Aorta (tissue), 5 donors: Measurements from ENCODE around the gene PCNX1. TPM values are rescaled to one million over a fixed set of nuclear protein-coding genes. Genes with fewer than 3 reads are reported as not detected.
"Not testable (repeated sequence)": the region's sequence is repeated elsewhere in the genome, so short reads cannot be mapped to it uniquely, and the experiment has no call there.

ENCODE experiments used
- ATAC-seq: fragments of 200-7000 bp; cut with Tn5 transposase; one replicate; pipeline ENCODE4 v1.9.1; 2022; ENCODE audit warnings: moderate library complexity; ENCODE audit not compliant: low FRiP score
- DNase-seq, 2 donors: peaks; one replicate each; pipeline ENCODE4 v3.0.0-alpha.2; 2020
- H3K27ac ChIP-seq, 2 donors: one replicate each; pipeline ENCODE4 v1.5.1; 2013; ENCODE audit warnings: low read length in 2 of 2, mild to moderate bottlenecking in 2 of 2, moderate library complexity in 2 of 2, control low read depth in 1 of 2, inconsistent platforms in 1 of 2, low read depth in 1 of 2
- H3K27me3 ChIP-seq, 2 donors: one replicate each; pipeline ENCODE4 v1.6.1; 2013; ENCODE audit warnings: control low read depth in 1 of 2, low read length in 1 of 2, mild to moderate bottlenecking in 1 of 2, moderate library complexity in 1 of 2; ENCODE audit not compliant: insufficient read depth in 2 of 2, control insufficient read depth in 1 of 2
- H3K36me3 ChIP-seq, 2 donors: one replicate each; pipeline ENCODE4 v1.6.1; 2013; ENCODE audit warnings: control low read depth in 1 of 2, low read length in 1 of 2, mild to moderate bottlenecking in 1 of 2; ENCODE audit not compliant: insufficient read depth in 2 of 2, control insufficient read depth in 1 of 2
- H3K4me1 ChIP-seq, 2 donors: one replicate each; pipeline ENCODE4 v1.6.1; 2013; ENCODE audit warnings: low read length in 2 of 2, control low read depth in 1 of 2, mild to moderate bottlenecking in 1 of 2, moderate library complexity in 1 of 2; ENCODE audit not compliant: insufficient read depth in 2 of 2, control insufficient read depth in 1 of 2
- H3K4me3 ChIP-seq, 2 donors: one replicate each; pipeline ENCODE4 v1.5.1; 2013; ENCODE audit warnings: low read length in 2 of 2, control low read depth in 1 of 2, mild to moderate bottlenecking in 1 of 2
- H3K9me3 ChIP-seq: one replicate; pipeline ENCODE4 v1.6.1; 2013; ENCODE audit warnings: mild to moderate bottlenecking, low read length; ENCODE audit not compliant: control insufficient read depth
- WGBS, 2 donors: extraction: QIAGEN DNeasy Blood & Tissue Kit; methylation state at CpG; one replicate each; pipeline ENCODE4 v1.1.7; 2013; 5-methylcytosine and 5-hydroxymethylcytosine counted together
- intact Hi-C, 2 donors: fragments of 100-400 bp; cut with DNase I; formaldehyde crosslinking; loops; one replicate each; pipeline versions ENCODE4 v1.14.2 to v1.15.0; 2022
- polyA plus RNA-seq, 2 donors: library from polyadenylated mRNA; stranded (reverse); fragments of 200-250 nt; gene quantifications; one replicate each; pipeline ENCODE4 v1.2.3, GENCODE V29; 2013
- total RNA-seq, 2 donors: library from RNA; stranded (reverse); fragmentation: NEBNext Ultra II Directional; extraction: Animal tissue kit (Norgen Biotek cat#: 25700); gene quantifications; one replicate each; pipeline ENCODE4 v1.2.1, GENCODE V29; 2021
- donor health status: healthy with polysubstance abuse.
- donor health status: Bipolar disorder and iron deficiency.
- donor health status: DM: no; HTN: no; CAD: no.
- donor health status: DM: no; HTN: no; CAD: no.
- donor health status: DM: yes; HTN: yes; CAD: no.

Gene PCNX1
- total and polyA plus RNA-seq, 4 donors, result 3.4 to 96.4 (median 40.4) TPM

DNA sequence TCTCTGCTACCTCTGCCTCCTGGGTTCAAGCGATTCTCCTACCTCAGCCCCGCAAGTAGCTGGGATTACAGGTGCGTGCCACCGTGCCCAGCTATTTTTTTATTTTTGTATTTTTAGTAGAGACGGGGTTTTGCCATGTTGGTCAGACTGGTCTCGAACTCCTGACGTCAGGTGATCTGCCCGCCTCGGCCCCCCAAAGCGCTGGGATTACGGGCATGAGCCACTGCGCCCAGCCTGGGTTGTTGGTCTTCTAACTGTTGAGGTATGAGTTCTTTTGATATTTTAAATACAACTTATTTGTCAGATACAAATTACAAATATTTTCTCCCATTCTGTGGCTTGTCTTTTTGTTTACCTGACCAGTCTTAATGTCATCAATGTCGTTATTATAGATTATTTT lies 95.9 kb downstream of the PCNX1 start:
- ATAC-seq, result no peak
- H3K9me3 ChIP-seq, result no peaks in the 10 kb centered on the region
- 96 to 97% methylated on average over 13 of the region's 13 CpGs for WGBS, 2 donors
- H3K4me1 ChIP-seq, result peaks cover 0 to 2% of the 10 kb centered on the region in 2 donors
- H3K4me3 ChIP-seq, result no peak overlapping the region
- H3K27me3 ChIP-seq, result no peaks in the 10 kb centered on the region
- H3K36me3 ChIP-seq, result peaks cover 1 to 3% of the 10 kb centered on the region in 2 donors
- DNase-seq, result no peak
- intact Hi-C loops, result no loop called here
- H3K27ac ChIP-seq, result no peak overlapping the region

GRCh38 chr14:71004481-71004880 lies 97.2 kb downstream of the PCNX1 start:
- DNase-seq, result no peak
- Histone ChIP-seq H3K4me3 (no peak overlapping the region), H3K9me3 (no peaks in the 10 kb centered on the region), H3K36me3 (peaks cover 1 to 3% of the 10 kb centered on the region in 2 donors), H3K27ac (no peak overlapping the region), H3K4me1 (peaks cover 0 to 2% of the 10 kb centered on the region in 2 donors), H3K27me3 (no peaks in the 10 kb centered on the region)
- no peak for ATAC-seq
- intact Hi-C loops, result no loop called here
- 93 to 95% methylated on average over 2 of the region's 2 CpGs for WGBS, 2 donors

- no peak overlapping the region for H3K4me3 ChIP-seq
- H3K9me3 ChIP-seq, result no peaks in the 10 kb centered on the region
- peaks cover 0 to 2% of the 10 kb centered on the region in 2 donors for H3K4me1 ChIP-seq
- DNase-seq (no peak), ATAC-seq (no peak)
- no peak overlapping the region for H3K27ac ChIP-seq
- intact Hi-C loops, result no loop called here
- H3K36me3 ChIP-seq, result peaks cover 1 to 3% of the 10 kb centered on the region in 2 donors
- no peaks in the 10 kb centered on the region for H3K27me3 ChIP-seq
- WGBS, 2 donors, result 96 to 97% methylated on average over 4 of the region's 4 CpGs
Measured at GRCh38 chr14:71005076-71005475, 97.8 kb downstream of the PCNX1 start.

GRCh38 chr14:71006200-71006563 lies 98.9 kb downstream of the PCNX1 start:
- ATAC-seq, result no peak
- H3K4me1 ChIP-seq, result peaks cover 0 to 2% of the 10 kb centered on the region in 2 donors
- no peak overlapping the region for H3K4me3 ChIP-seq
- no peaks in the 10 kb centered on the region for H3K9me3 ChIP-seq
- intact Hi-C loops, result no loop called here
- no peak for DNase-seq
- WGBS, 2 donors, result 40 to 50% methylated on average over 2 of the region's 2 CpGs
- peaks cover 1 to 3% of the 10 kb centered on the region in 2 donors for H3K36me3 ChIP-seq
- H3K27me3 ChIP-seq, result no peaks in the 10 kb centered on the region
- no peak overlapping the region for H3K27ac ChIP-seq

- Histone ChIP-seq H3K4me3 (no peak overlapping the region), H3K36me3 (no peaks in the 10 kb centered on the region), H3K4me1 (no peaks in the 10 kb centered on the region), H3K9me3 (no peaks in the 10 kb centered on the region), H3K27ac (no peak overlapping the region), H3K27me3 (no peaks in the 10 kb centered on the region)
- DNase-seq, result no peak
- 62 to 73% methylated on average over 1 of the region's 1 CpG for WGBS, 2 donors
- ATAC-seq, result no peak
- intact Hi-C loops, result no loop called here
Measured at GRCh38 chr14:71011479-71011878, 104.2 kb downstream of the PCNX1 start.

- no peaks in the 10 kb centered on the region for H3K36me3 ChIP-seq
- H3K27me3 ChIP-seq, result no peaks in the 10 kb centered on the region
- H3K27ac ChIP-seq, result no peak overlapping the region
- 85 to 89% methylated on average over 4 of the region's 4 CpGs for WGBS, 2 donors
- no peaks in the 10 kb centered on the region for H3K9me3 ChIP-seq
- no peak for DNase-seq
- ATAC-seq, result no peak
- no peak overlapping the region for H3K4me3 ChIP-seq
- H3K4me1 ChIP-seq, result no peaks in the 10 kb centered on the region
- intact Hi-C loops, result no loop called here
Measured at GRCh38 chr14:71012888-71013287, 105.6 kb downstream of the PCNX1 start.

DNA sequence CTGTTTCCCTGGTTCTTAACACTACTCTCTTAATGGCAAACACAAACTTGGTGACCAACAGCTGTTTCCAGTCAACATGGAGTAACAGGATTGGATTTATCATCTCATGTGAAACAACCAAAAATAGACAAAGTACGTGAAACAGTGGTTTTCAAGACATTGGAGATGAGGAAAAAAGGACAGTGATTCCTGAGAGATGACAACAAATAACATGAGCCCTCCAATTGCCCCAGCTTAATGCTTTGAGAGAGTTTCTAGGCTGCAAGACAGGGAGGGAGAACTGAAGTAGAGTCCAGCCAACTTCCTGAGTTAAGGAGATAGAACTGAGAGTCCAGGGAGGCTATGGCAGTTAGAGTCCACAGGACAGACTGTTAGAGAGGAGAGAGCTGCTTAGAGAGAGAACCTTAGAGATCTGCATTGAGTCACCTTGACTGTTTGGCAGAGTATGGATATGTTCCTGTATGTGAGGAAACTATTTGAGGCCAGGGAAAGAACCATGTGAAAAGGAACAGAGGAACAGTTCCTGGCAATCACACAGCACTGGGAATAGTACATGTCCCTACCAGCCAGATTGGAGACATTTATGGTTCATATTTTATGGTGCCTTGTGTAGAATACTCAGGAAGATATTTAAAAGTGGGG lies 106.4 kb downstream of the PCNX1 start:
- intact Hi-C loops, result no loop called here
- Histone ChIP-seq H3K4me1 (no peaks in the 10 kb centered on the region), H3K36me3 (no peaks in the 10 kb centered on the region), H3K27me3 (no peaks in the 10 kb centered on the region), H3K27ac (no peak overlapping the region), H3K4me3 (no peak overlapping the region), H3K9me3 (no peaks in the 10 kb centered on the region)
- ATAC-seq (no peak), DNase-seq (no peak)
- 42 to 79% methylated on average over 1 of the region's 1 CpG for WGBS, 2 donors

- H3K27me3 ChIP-seq, ATAC-seq, H3K36me3 ChIP-seq, intact Hi-C loops, H3K4me3 ChIP-seq, H3K4me1 ChIP-seq, DNase-seq, H3K9me3 ChIP-seq, H3K27ac ChIP-seq: not testable (repeated sequence)
- WGBS, 2 donors, result 98 to 100% methylated on average over 2 of the region's 3 CpGs
Measured at GRCh38 chr14:71019917-71020316, 112.7 kb downstream of the PCNX1 start.

GRCh38 chr14:71021347-71022011 lies 114.2 kb downstream of the PCNX1 start:
- no peak overlapping the region for H3K4me3 ChIP-seq
- no peak overlapping the region for H3K27ac ChIP-seq
- H3K36me3 ChIP-seq, result peaks cover 0 to 3% of the 10 kb centered on the region in 2 donors
- no peaks in the 10 kb centered on the region for H3K9me3 ChIP-seq
- ATAC-seq, result no peak
- DNase-seq, result no peak
- no peaks in the 10 kb centered on the region for H3K4me1 ChIP-seq
- 43 to 48% methylated on average over 1 of the region's 1 CpG for WGBS, 2 donors
- no peaks in the 10 kb centered on the region for H3K27me3 ChIP-seq
- intact Hi-C loops, result no loop called here
